Measurements from ENCODE around the gene CLMP.

CLMP gene, protein sequence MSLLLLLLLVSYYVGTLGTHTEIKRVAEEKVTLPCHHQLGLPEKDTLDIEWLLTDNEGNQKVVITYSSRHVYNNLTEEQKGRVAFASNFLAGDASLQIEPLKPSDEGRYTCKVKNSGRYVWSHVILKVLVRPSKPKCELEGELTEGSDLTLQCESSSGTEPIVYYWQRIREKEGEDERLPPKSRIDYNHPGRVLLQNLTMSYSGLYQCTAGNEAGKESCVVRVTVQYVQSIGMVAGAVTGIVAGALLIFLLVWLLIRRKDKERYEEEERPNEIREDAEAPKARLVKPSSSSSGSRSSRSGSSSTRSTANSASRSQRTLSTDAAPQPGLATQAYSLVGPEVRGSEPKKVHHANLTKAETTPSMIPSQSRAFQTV

GRCh38 chr11:123195188-123196059 lies at the start of gene CLMP:
Gene CLMP (minus strand): TSS chr11:123195248. CDS start chr11:123194940, 308 bp downstream.
- Histone ChIP-seq H3K79me2 (ENCODE audit: insufficient read depth, low read length) (no peaks in the 10 kb centered on the region), H3K9me2 (ENCODE audit: low read depth, low read length) (no peaks in the 10 kb centered on the region), H3K9me3 (ENCODE audit: low read length) (no peaks in the 10 kb centered on the region), H3K4me3 (ENCODE audit: low read depth, low read length, poor library complexity, severe bottlenecking) (no peak within 1 kb of the TSS), H3K9ac (ENCODE audit: low read length) (no peak within 1 kb of the TSS), H3K4me2 (ENCODE audit: low read length) (no peak within 1 kb of the TSS), H3F3A (ENCODE audit: insufficient read depth, low read length) (no peaks in the 10 kb centered on the region), H2AFZ (ENCODE audit: low read length) (no peak within 1 kb of the TSS), H3K36me3 (ENCODE audit: insufficient read depth, low read length) (no peaks in the 10 kb centered on the region), H3K4me1 (ENCODE audit: insufficient read depth, low read length, severe bottlenecking) (no peaks in the 10 kb centered on the region), H4K20me1 (ENCODE audit: insufficient read depth, low read length) (no peaks in the 10 kb centered on the region), H3K27ac (ENCODE audit: low read depth, low read length, poor library complexity, severe bottlenecking) (no peak within 1 kb of the TSS), H3K27me3 (ENCODE audit: insufficient read depth, low read length) (no peaks in the 10 kb centered on the region)
- no peak for TF ChIP-seq EZH2 (IDR thresholded peaks at IDR 0.05; ENCODE audit: borderline replicate concordance, low read length)
- TF ChIP-seq, protein P1, sequence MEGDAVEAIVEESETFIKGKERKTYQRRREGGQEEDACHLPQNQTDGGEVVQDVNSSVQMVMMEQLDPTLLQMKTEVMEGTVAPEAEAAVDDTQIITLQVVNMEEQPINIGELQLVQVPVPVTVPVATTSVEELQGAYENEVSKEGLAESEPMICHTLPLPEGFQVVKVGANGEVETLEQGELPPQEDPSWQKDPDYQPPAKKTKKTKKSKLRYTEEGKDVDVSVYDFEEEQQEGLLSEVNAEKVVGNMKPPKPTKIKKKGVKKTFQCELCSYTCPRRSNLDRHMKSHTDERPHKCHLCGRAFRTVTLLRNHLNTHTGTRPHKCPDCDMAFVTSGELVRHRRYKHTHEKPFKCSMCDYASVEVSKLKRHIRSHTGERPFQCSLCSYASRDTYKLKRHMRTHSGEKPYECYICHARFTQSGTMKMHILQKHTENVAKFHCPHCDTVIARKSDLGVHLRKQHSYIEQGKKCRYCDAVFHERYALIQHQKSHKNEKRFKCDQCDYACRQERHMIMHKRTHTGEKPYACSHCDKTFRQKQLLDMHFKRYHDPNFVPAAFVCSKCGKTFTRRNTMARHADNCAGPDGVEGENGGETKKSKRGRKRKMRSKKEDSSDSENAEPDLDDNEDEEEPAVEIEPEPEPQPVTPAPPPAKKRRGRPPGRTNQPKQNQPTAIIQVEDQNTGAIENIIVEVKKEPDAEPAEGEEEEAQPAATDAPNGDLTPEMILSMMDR (IDR thresholded peaks at IDR 0.05; ENCODE audit: low read length), result no peak

GRCh38 chr11:123241874-123242543 lies 47.0 kb upstream of the CLMP start:
- Histone ChIP-seq H3K4me2 (ENCODE audit: low read length) (no peak overlapping the region), H3F3A (ENCODE audit: insufficient read depth, low read length) (no peaks in the 10 kb centered on the region), H3K4me3 (ENCODE audit: low read depth, low read length, poor library complexity, severe bottlenecking) (no peak overlapping the region), H3K27ac (ENCODE audit: low read depth, low read length, poor library complexity, severe bottlenecking) (no peak overlapping the region), H2AFZ (ENCODE audit: low read length) (no peak overlapping the region), H3K4me1 (ENCODE audit: insufficient read depth, low read length, severe bottlenecking) (no peaks in the 10 kb centered on the region), H3K27me3 (ENCODE audit: insufficient read depth, low read length) (no peaks in the 10 kb centered on the region), H4K20me1 (ENCODE audit: insufficient read depth, low read length) (no peaks in the 10 kb centered on the region), H3K9me2 (ENCODE audit: low read depth, low read length) (no peaks in the 10 kb centered on the region), H3K36me3 (ENCODE audit: insufficient read depth, low read length) (no peaks in the 10 kb centered on the region), H3K9ac (ENCODE audit: low read length) (no peak overlapping the region), H3K9me3 (ENCODE audit: low read length) (no peaks in the 10 kb centered on the region), H3K79me2 (ENCODE audit: insufficient read depth, low read length) (no peaks in the 10 kb centered on the region)
- TF ChIP-seq, protein P1 (IDR thresholded peaks at IDR 0.05; ENCODE audit: low read length), result no peak
- TF ChIP-seq EZH2 (IDR thresholded peaks at IDR 0.05; ENCODE audit: borderline replicate concordance, low read length), result no peak

DNA sequence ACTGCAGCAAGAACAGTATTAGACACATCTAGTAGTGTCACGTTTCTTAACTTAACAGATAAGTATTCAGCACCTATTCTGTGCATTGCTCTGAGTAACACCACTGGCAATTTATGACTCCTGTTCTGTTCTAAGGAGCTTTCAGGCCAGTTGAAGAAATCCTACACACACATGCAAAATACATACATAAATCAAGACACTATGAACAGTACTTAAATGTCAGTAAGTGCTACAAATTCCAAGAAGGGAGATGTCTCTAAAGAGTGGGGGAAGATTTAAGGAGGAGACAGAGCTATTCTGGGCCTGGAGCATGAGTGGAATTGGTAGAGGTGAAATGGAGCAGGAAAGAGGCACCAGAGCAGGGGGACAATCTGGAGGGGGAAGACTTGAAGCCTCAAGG lies 46.2 kb upstream of the CLMP start:
- no peaks in the 10 kb centered on the region for H3K9me2 ChIP-seq (ENCODE audit: low read depth, low read length)
- no peak overlapping the region for H3K4me2 ChIP-seq (ENCODE audit: low read length)
- no peak overlapping the region for H3K9ac ChIP-seq (ENCODE audit: low read length)
- no peaks in the 10 kb centered on the region for H3K27me3 ChIP-seq (ENCODE audit: insufficient read depth, low read length)
- no peak overlapping the region for H3K27ac ChIP-seq (ENCODE audit: low read depth, low read length, poor library complexity, severe bottlenecking)
- H3K4me1 ChIP-seq (ENCODE audit: insufficient read depth, low read length, severe bottlenecking), result no peaks in the 10 kb centered on the region
- no peaks in the 10 kb centered on the region for H4K20me1 ChIP-seq (ENCODE audit: insufficient read depth, low read length)
- no peaks in the 10 kb centered on the region for H3K36me3 ChIP-seq (ENCODE audit: insufficient read depth, low read length)
- H2AFZ ChIP-seq (ENCODE audit: low read length), result no peak overlapping the region
- no peaks in the 10 kb centered on the region for H3K79me2 ChIP-seq (ENCODE audit: insufficient read depth, low read length)
- no peaks in the 10 kb centered on the region for H3F3A ChIP-seq (ENCODE audit: insufficient read depth, low read length)
- H3K9me3 ChIP-seq (ENCODE audit: low read length), result no peaks in the 10 kb centered on the region
- no peak for TF ChIP-seq EZH2 (IDR thresholded peaks at IDR 0.05; ENCODE audit: borderline replicate concordance, low read length)
- TF ChIP-seq, protein P1 (IDR thresholded peaks at IDR 0.05; ENCODE audit: low read length), result no peak
- no peak overlapping the region for H3K4me3 ChIP-seq (ENCODE audit: low read depth, low read length, poor library complexity, severe bottlenecking)
